Adrenal gland (tissue), 5 donors: ENCODE data around the gene OTC.

Experiments
- POLR2A ChIP-seq, 2 donors: fragments of 450-650 bp; IDR thresholded peaks; one replicate each; pipeline ENCODE4 v1.6.1; 2017; ENCODE audit warnings: antibody characterized with exemption in 2 of 2, mild to moderate bottlenecking in 2 of 2, moderate library complexity in 1 of 2
- TF ChIP-seq, protein P1 (sequence below), 6 experiments: fragments of 450-650 bp in 4 of 6; fragments of 200-600 bp in 2 of 6; sonication (generic) in 1 of 6; IDR thresholded peaks; 1 replicate in 5 of 6; 2 replicates in 1 of 6; pipeline versions ENCODE4 v1.5.1 to v1.8.0; 2016 to 2021; ENCODE audit warnings: antibody characterized with exemption in 6 of 6, mild to moderate bottlenecking in 2 of 6, moderate library complexity in 1 of 6
- donor health status: DM: no; HTN: no; CAD: no.

DNA sequence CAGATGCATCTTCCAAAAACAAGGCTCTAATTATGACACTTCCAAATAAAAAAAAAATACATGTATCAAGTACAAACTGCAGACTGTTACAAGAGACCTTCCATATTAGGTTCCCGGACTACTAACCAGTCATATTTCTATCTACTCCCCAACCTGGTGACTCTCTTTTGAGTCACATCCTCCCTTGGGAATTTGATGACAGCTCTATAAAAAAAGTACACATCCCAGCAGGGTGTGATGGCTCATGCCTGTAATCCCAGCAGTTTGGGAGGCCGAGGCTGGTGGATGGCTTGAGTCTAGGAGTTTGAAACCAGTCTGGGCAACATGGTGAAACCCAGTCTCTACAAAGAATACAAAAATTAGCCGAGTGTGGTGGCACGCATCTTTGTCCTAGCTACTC is 40.0 kb upstream of the OTC start:
- TF ChIP-seq, protein P1, sequence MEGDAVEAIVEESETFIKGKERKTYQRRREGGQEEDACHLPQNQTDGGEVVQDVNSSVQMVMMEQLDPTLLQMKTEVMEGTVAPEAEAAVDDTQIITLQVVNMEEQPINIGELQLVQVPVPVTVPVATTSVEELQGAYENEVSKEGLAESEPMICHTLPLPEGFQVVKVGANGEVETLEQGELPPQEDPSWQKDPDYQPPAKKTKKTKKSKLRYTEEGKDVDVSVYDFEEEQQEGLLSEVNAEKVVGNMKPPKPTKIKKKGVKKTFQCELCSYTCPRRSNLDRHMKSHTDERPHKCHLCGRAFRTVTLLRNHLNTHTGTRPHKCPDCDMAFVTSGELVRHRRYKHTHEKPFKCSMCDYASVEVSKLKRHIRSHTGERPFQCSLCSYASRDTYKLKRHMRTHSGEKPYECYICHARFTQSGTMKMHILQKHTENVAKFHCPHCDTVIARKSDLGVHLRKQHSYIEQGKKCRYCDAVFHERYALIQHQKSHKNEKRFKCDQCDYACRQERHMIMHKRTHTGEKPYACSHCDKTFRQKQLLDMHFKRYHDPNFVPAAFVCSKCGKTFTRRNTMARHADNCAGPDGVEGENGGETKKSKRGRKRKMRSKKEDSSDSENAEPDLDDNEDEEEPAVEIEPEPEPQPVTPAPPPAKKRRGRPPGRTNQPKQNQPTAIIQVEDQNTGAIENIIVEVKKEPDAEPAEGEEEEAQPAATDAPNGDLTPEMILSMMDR (IDR thresholded peaks at IDR 0.05): no peak
- no peak for TF ChIP-seq POLR2A (IDR thresholded peaks at IDR 0.05)
